ENCODE data around the gene CNTN5.
"Not testable (repeated sequence)": the region's sequence is repeated elsewhere in the genome, so short reads cannot be mapped to it uniquely, and the experiment has no call there.

The CNTN5 gene

GRCh38 chr11:99708928-99709672 lies 688.4 kb downstream of the CNTN5 start:
- DNase-seq (ENCODE audit: low read depth in 4 of 4, low spot score in 1 of 4): no peak

- DNase-seq (ENCODE audit: low read depth in 4 of 4, low spot score in 1 of 4): no peak
Measured at GRCh38 chr11:99716302-99716701, 695.6 kb downstream of the CNTN5 start.

GRCh38 chr11:99718291-99718690 lies 697.5 kb downstream of the CNTN5 start:
- no peak for DNase-seq (ENCODE audit: low read depth in 4 of 4, low spot score in 1 of 4)

- DNase-seq (ENCODE audit: low read depth in 4 of 4, low spot score in 1 of 4): no peak
Measured at GRCh38 chr11:99739464-99740089, 718.8 kb downstream of the CNTN5 start.

- DNase-seq (ENCODE audit: low read depth in 4 of 4, low spot score in 1 of 4): no peak
Measured at GRCh38 chr11:99742501-99742900, 721.8 kb downstream of the CNTN5 start.

GRCh38 chr11:99759787-99760186 lies 739.0 kb downstream of the CNTN5 start:
- DNase-seq (ENCODE audit: low read depth in 4 of 4, low spot score in 1 of 4): no peak

- no peak for DNase-seq (ENCODE audit: low read depth in 4 of 4, low spot score in 1 of 4)
Measured at GRCh38 chr11:99766811-99767210, 746.1 kb downstream of the CNTN5 start.

GRCh38 chr11:99773646-99774045 lies 752.9 kb downstream of the CNTN5 start:
- no peak for DNase-seq (ENCODE audit: low read depth in 4 of 4, low spot score in 1 of 4)

GRCh38 chr11:99781074-99781473 lies 760.3 kb downstream of the CNTN5 start:
- no peak for DNase-seq (ENCODE audit: low read depth in 4 of 4, low spot score in 1 of 4)

- no peak for DNase-seq (ENCODE audit: low read depth in 4 of 4, low spot score in 1 of 4)
Measured at GRCh38 chr11:99791354-99791753, 770.6 kb downstream of the CNTN5 start.

GRCh38 chr11:99795999-99796398 lies 775.2 kb downstream of the CNTN5 start:
- DNase-seq (ENCODE audit: low read depth in 4 of 4, low spot score in 1 of 4): no peak

GRCh38 chr11:99803501-99803900 lies 782.8 kb downstream of the CNTN5 start:
- no peak for DNase-seq (ENCODE audit: low read depth in 4 of 4, low spot score in 1 of 4)

GRCh38 chr11:99812516-99812915 lies 791.8 kb downstream of the CNTN5 start:
- no peak for DNase-seq (ENCODE audit: low read depth in 4 of 4, low spot score in 1 of 4)

- no peak for DNase-seq (ENCODE audit: low read depth in 4 of 4, low spot score in 1 of 4)
Measured at GRCh38 chr11:99814021-99814420, 793.3 kb downstream of the CNTN5 start.

- DNase-seq (ENCODE audit: low read depth in 4 of 4, low spot score in 1 of 4): no peak
Measured at GRCh38 chr11:99814738-99815137, 794.0 kb downstream of the CNTN5 start.

GRCh38 chr11:99818991-99819390 lies 798.2 kb downstream of the CNTN5 start:
- no peak for DNase-seq (ENCODE audit: low read depth in 4 of 4, low spot score in 1 of 4)

- no peak for DNase-seq (ENCODE audit: low read depth in 4 of 4, low spot score in 1 of 4)
Measured at GRCh38 chr11:99822846-99823565, 802.3 kb downstream of the CNTN5 start.

GRCh38 chr11:99836739-99837138 lies 816.0 kb downstream of the CNTN5 start:
- DNase-seq (ENCODE audit: low read depth in 4 of 4, low spot score in 1 of 4): not testable (repeated sequence)

- DNase-seq (ENCODE audit: low read depth in 4 of 4, low spot score in 1 of 4): no peak
Measured at GRCh38 chr11:99841885-99842284, 821.1 kb downstream of the CNTN5 start.

- DNase-seq (ENCODE audit: low read depth in 4 of 4, low spot score in 1 of 4): no peak
Measured at GRCh38 chr11:99865951-99866350, 845.2 kb downstream of the CNTN5 start.

- no peak for DNase-seq (ENCODE audit: low read depth in 4 of 4, low spot score in 1 of 4)
Measured at GRCh38 chr11:99881610-99882009, 860.9 kb downstream of the CNTN5 start.

GRCh38 chr11:99884750-99885149 lies 864.0 kb downstream of the CNTN5 start:
- DNase-seq (ENCODE audit: low read depth in 4 of 4, low spot score in 1 of 4): no peak

Measured in stimulated activated CD4-positive, alpha-beta T cell treated with anti-CD3 and anti-CD28 coated beads, Interleukin-1b, Interleukin-23, amount 100 ng/mL, for 24 hours (primary cell).